Kasumi-1 (cell line): Measurements from ENCODE around the gene OR3A2.
"Not testable (repeated sequence)": the region's sequence is repeated elsewhere in the genome, so short reads cannot be mapped to it uniquely, and the experiment has no call there.

Source experiments
- DNase-seq, 2 experiments: peaks; one replicate each; lab custom pipeline; 2025; lab: John Stamatoyannopoulos, UW

The OR3A2 gene

GRCh38 chr17:3385869-3386816, at the start of gene OR3A2:
Gene OR3A2 (minus strand): TSS chr17:3386308.
- no peak for DNase-seq

GRCh38 chr17:3433741-3434140, 47.6 kb upstream of the OR3A2 start, which contains the start of gene OR1E2:
Gene OR1E2 (minus strand): TSS chr17:3433841. CDS start chr17:3433841, 0 bp downstream.
- no peak for DNase-seq

GRCh38 chr17:3433215-3433614, 47.1 kb upstream of the OR3A2 start:
- peak; percentile 62 to 73 for DNase-seq

GRCh38 chr17:3418222-3418621, 32.1 kb upstream of the OR3A2 start:
- DNase-seq: no peak

GRCh38 chr17:3415610-3416009, 29.5 kb upstream of the OR3A2 start:
- DNase-seq: no peak

- DNase-seq: not testable (repeated sequence)
These were observed 26.1 kb upstream of the OR3A2 start for GRCh38 chr17:3412216-3412615.

- no peak for DNase-seq
These were observed 25.0 kb upstream of the OR3A2 start, which contains the start of gene OR3A3 for GRCh38 chr17:3411070-3411469. Gene OR3A3 (plus strand): TSS chr17:3411370.

- DNase-seq: not testable (repeated sequence)
These were observed 17.7 kb upstream of the OR3A2 start for GRCh38 chr17:3403856-3404255.

- DNase-seq: no peak
These were observed 15.7 kb upstream of the OR3A2 start for GRCh38 chr17:3401786-3402185.

- no peak for DNase-seq
These were observed 13.9 kb upstream of the OR3A2 start for GRCh38 chr17:3400055-3400454.

GRCh38 chr17:3398310-3398709, 12.2 kb upstream of the OR3A2 start, which contains the start of gene OR1E1:
Gene OR1E1 (minus strand): TSS chr17:3398410. CDS start chr17:3398410, 0 bp downstream.
- no peak for DNase-seq

GRCh38 chr17:3397801-3398200, 11.7 kb upstream of the OR3A2 start:
- peak in 1 of 2 experiments; percentile 19 for DNase-seq

GRCh38 chr17:3389791-3390190, 3.7 kb upstream of the OR3A2 start:
- DNase-seq: no peak

- no peak for DNase-seq
These were observed 4.2 kb downstream of the OR3A2 start for GRCh38 chr17:3381957-3382356.

- no peak for DNase-seq
These were observed 7.8 kb downstream of the OR3A2 start for GRCh38 chr17:3378321-3378720.

GRCh38 chr17:3371167-3371566, 14.9 kb downstream of the OR3A2 start:
- DNase-seq: not testable (repeated sequence)

- DNase-seq: not testable (repeated sequence)
These were observed 43.3 kb downstream of the OR3A2 start for GRCh38 chr17:3342782-3343181.

- no peak for DNase-seq
These were observed 50.2 kb downstream of the OR3A2 start for GRCh38 chr17:3335876-3336275.

- no peak for DNase-seq
These were observed 67.8 kb downstream of the OR3A2 start for GRCh38 chr17:3318336-3318735.

GRCh38 chr17:3316836-3317235, 69.3 kb downstream of the OR3A2 start:
- no peak for DNase-seq

- DNase-seq: no peak
These were observed 77.5 kb downstream of the OR3A2 start for GRCh38 chr17:3308603-3309002.

- DNase-seq: no peak
These were observed 87.8 kb downstream of the OR3A2 start, which contains the start of gene OR3A1 for GRCh38 chr17:3298260-3298659. Gene OR3A1 (minus strand): TSS chr17:3298360. CDS start chr17:3292582, 5,778 bp downstream.

GRCh38 chr17:3295632-3296031, 90.5 kb downstream of the OR3A2 start:
- DNase-seq: no peak
